Smooth muscle cell of the brain vasculature (primary cell): ENCODE measurements around the gene CHD3.

ENCODE experiments used
- DNase-seq: peaks from one replicate; pipeline ENCODE4 v3.0.0-alpha.2; 2012; ENCODE audit warnings: low read depth, low spot score

The CHD3 gene

GRCh38 chr17:7864995-7865650, 23.5 kb upstream of the CHD3 start:
- DNase-seq: no peak

GRCh38 chr17:7867881-7868329, 20.7 kb upstream of the CHD3 start:
- no peak for DNase-seq

GRCh38 chr17:7873051-7873450, 15.5 kb upstream of the CHD3 start:
- DNase-seq: no peak

GRCh38 chr17:7875804-7876370, 12.7 kb upstream of the CHD3 start:
- no peak for DNase-seq

GRCh38 chr17:7878234-7878633, 10.4 kb upstream of the CHD3 start:
- no peak for DNase-seq

- DNase-seq: no peak
Measured at GRCh38 chr17:7880076-7880868, 8.3 kb upstream of the CHD3 start.

GRCh38 chr17:7881276-7882054, 7.1 kb upstream of the CHD3 start:
- no peak for DNase-seq

- DNase-seq: no peak
Measured at GRCh38 chr17:7882068-7882467, 6.5 kb upstream of the CHD3 start.

- DNase-seq: no peak
Measured at GRCh38 chr17:7882629-7883028, 6.0 kb upstream of the CHD3 start.

GRCh38 chr17:7883781-7884386, 4.7 kb upstream of the CHD3 start:
- DNase-seq: no peak

GRCh38 chr17:7884581-7885366, 3.8 kb upstream of the CHD3 start:
- DNase-seq: no peak

- DNase-seq: no peak
Measured at GRCh38 chr17:7885367-7886226, 3.0 kb upstream of the CHD3 start.

- DNase-seq: no peak
Measured at GRCh38 chr17:7886227-7887037, 2.2 kb upstream of the CHD3 start.

- no peak for DNase-seq
Measured at GRCh38 chr17:7887038-7887481, 1.5 kb upstream of the CHD3 start.

GRCh38 chr17:7887482-7888183, 956 bp upstream of the CHD3 start:
- peak; percentile 94 for DNase-seq

- DNase-seq: peak; percentile 82
Measured at GRCh38 chr17:7889166-7889955, 772 bp downstream of the CHD3 start.

GRCh38 chr17:7893187-7893880, 4.7 kb downstream of the CHD3 start:
- DNase-seq: no peak
